Measurements from ENCODE around the gene AXDND1. TPM values are rescaled to one million over a fixed set of nuclear protein-coding genes. Genes with fewer than 3 reads are reported as not detected.
"Not testable (repeated sequence)": the region's sequence is repeated elsewhere in the genome, so short reads cannot be mapped to it uniquely, and the experiment has no call there.

The AXDND1 gene
- total RNA-seq, 4 donors from 2014 or later: 0.39 TPM; not detected in 3

DNA sequence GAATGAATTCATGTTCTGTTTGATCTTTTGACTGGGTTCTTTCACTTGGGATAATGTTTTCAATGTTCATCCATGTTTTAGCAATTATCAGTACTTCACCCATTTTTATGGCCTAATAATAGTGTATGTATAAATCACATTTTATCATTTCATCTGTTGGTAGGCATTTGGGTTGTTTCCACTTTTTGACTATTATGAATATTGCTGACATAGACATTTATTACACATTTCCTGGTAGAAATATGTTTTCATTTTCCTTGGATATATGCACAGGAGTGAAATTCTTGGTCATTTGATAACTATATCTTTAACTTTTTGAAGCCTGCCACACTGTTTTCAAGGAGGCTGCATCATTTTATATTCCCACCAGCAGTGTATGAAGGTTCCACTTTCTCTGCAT is 79.8 kb downstream of the AXDND1 start:
- TF ChIP-seq CTCF (IDR thresholded peaks at IDR 0.05) (no peak), POLR2A (IDR thresholded peaks at IDR 0.05) (no peak)
- H3K4me3 ChIP-seq (ENCODE audit: low read depth, poor library complexity, severe bottlenecking): no peak overlapping the region
- intact Hi-C loops (cut with DNase I; ENCODE audit: low total_unique reads): no loop called here
- DNase-seq (ENCODE audit: low spot score in 2 of 2): no peak

- TF ChIP-seq POLR2A (IDR thresholded peaks at IDR 0.05) (no peak), CTCF (IDR thresholded peaks at IDR 0.05) (no peak)
- H3K4me3 ChIP-seq (ENCODE audit: low read depth, poor library complexity, severe bottlenecking): no peak overlapping the region
- WGBS, 2 donors: 77 to 81% methylated on average over 3 of the region's 3 CpGs
- intact Hi-C loops (cut with DNase I; ENCODE audit: low total_unique reads): no loop called here
- DNase-seq (ENCODE audit: low spot score in 2 of 2): no peak
Observed at GRCh38 chr1:179447489-179447888, 81.7 kb downstream of the AXDND1 start.

DNA sequence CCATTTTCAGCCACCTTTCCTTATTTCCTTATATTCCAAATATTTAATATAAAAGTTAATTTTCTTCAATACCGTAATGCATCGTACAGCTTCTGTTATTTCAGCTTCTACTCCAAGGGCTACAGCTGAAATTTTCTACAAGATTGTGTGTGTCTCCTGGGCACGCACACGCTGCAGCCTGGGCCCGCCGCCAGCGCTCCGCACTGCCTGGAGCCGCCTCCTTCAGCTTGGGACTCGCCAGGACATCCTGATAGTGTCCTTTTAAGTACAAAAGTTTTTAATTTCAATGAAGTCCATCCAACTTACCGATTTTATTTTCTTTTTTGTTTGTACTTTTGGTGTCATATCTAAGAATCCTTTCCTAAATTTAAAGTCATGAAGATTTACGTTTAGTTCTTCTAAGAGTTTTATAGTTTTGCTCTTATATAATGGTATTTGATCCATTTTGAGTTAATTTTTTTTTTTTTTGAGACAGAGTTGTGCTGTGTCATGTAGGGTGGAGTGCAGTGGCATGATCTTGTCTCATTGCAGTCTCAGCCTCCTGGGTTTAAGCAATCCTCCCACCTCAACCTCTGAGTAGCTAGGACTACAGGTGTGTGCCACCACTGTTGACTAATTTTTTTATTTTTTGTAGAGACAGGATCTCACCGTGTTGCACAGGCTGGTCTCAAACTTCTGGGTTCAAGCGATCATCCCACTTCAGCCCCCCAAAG is 82.8 kb downstream of the AXDND1 start:
- intact Hi-C loops (cut with DNase I; ENCODE audit: low total_unique reads): no loop called here
- 79 to 86% methylated on average over 14 of the region's 14 CpGs for WGBS, 2 donors
- TF ChIP-seq CTCF (IDR thresholded peaks at IDR 0.05) (no peak), POLR2A (IDR thresholded peaks at IDR 0.05) (no peak)
- no peak for DNase-seq (ENCODE audit: low spot score in 2 of 2)
- H3K4me3 ChIP-seq (ENCODE audit: low read depth, poor library complexity, severe bottlenecking): no peak overlapping the region

DNA sequence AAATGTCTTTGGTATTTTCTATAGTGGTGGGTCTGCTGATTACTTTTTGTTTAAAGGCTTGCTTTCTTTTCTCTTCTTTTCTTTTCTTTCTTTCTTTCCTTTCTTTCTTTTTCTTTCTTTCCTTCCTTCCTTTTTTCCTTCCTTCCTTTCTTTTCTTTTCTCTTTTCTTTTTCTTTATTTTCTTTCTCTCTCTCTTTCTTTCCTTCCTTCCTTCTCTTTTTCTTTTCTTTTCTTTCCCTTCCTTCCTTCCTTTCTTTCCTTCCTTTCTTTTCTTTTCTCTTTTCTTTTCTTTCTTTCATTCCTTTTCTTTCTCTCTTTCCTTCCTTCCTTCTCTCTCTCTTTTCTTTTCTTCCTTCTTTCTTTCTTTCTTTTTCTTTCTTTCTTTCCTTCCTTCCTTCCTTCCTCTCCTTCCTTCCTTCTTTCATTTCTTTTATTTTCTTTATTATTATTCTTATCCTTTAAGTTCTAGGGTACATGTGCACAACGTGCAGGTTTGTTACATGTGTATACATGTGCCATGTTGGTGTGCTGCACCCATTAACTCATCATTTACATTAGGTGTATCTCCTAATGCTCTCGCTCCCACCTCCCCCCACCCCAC is 93.9 kb downstream of the AXDND1 start:
- DNase-seq (ENCODE audit: low spot score in 2 of 2); H3K4me3 ChIP-seq (ENCODE audit: low read depth, poor library complexity, severe bottlenecking); intact Hi-C loops (cut with DNase I; ENCODE audit: low total_unique reads): not testable (repeated sequence)
- WGBS, 2 donors: 89 to 93% methylated on average over 2 of the region's 2 CpGs

GRCh38 chr1:179465661-179466060 is 99.9 kb downstream of the AXDND1 start:
- H3K4me3 ChIP-seq (ENCODE audit: low read depth, poor library complexity, severe bottlenecking); DNase-seq (ENCODE audit: low spot score in 2 of 2); intact Hi-C loops (cut with DNase I; ENCODE audit: low total_unique reads): not testable (repeated sequence)
- 91 to 94% methylated on average over 11 of the region's 11 CpGs for WGBS, 2 donors

- intact Hi-C loops (cut with DNase I; ENCODE audit: low total_unique reads): loop anchor here (5.0 kb wide), 1 partner anchor 52 kb away; no protein-coding TSS in a partner anchor
- 74 to 77% methylated on average over 3 of the region's 3 CpGs for WGBS, 2 donors
Observed at GRCh38 chr1:179474713-179475112, 108.9 kb downstream of the AXDND1 start.

More at GRCh38 chr1:179474713-179475112, 108.9 kb downstream of the AXDND1 start:
- H3K4me3 ChIP-seq (ENCODE audit: low read depth, poor library complexity, severe bottlenecking): no peak overlapping the region
- DNase-seq (ENCODE audit: low spot score in 2 of 2): no peak
- TF ChIP-seq POLR2A (IDR thresholded peaks at IDR 0.05) (no peak), CTCF (IDR thresholded peaks at IDR 0.05) (no peak)
